Measurements from ENCODE around the gene POMC.
A peak's percentile ranks its signal among the peaks of the same experiment; 100 is the strongest.
"Not testable (repeated sequence)": the region's sequence is repeated elsewhere in the genome, so short reads cannot be mapped to it uniquely, and the experiment has no call there.

POMC gene

DNA sequence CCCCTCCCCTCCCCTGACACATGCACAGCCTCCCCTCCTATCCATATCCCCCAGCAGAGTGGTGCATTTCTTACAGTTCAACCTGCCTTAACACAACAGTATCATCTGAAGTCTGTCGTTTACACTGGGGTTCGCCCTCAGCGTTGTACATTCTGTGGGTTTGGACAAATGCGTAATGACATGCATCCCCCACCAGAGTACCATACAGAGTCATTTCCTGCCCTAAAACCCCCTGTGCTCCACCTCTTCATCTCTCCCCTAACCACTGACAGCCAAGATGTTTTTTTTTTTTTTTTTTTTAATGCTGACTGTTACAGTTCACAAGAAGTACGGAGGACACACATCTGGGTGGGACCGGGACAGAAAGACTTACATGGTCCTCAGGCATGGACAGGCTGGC, 22.6 kb downstream of the POMC start:
- 0 out of 2 replicates have a peak overlapping the region, but pooled peaks have one; percentile 35 for H2AFZ ChIP-seq (ENCODE audit: low read length)
- peak overlapping the region; percentile 2 for H3K9ac ChIP-seq (ENCODE audit: low read depth, low read length, poor library complexity, severe bottlenecking)
- no peak overlapping the region for H3K4me3 ChIP-seq (ENCODE audit: low read length, poor library complexity, severe bottlenecking)
- H3K4me1 ChIP-seq (ENCODE audit: insufficient read depth, low read length, poor library complexity, severe bottlenecking), result peaks cover 12% of the 10 kb centered on the region
- no peaks in the 10 kb centered on the region for H4K20me1 ChIP-seq (ENCODE audit: insufficient read depth, low read length, poor library complexity, severe bottlenecking)
- no peaks in the 10 kb centered on the region for H3F3A ChIP-seq (ENCODE audit: low read depth)
- H3K36me3 ChIP-seq (ENCODE audit: insufficient read depth, low read length), result no peaks in the 10 kb centered on the region
- H3K27me3 ChIP-seq (ENCODE audit: insufficient read depth, low read length, poor library complexity, severe bottlenecking), result no peaks in the 10 kb centered on the region
- H3K79me2 ChIP-seq (ENCODE audit: insufficient read depth, low read length), result no peaks in the 10 kb centered on the region
- H3K9me3 ChIP-seq (ENCODE audit: insufficient read depth, low read depth, low read length), result no peaks in the 10 kb centered on the region
- H3K4me2 ChIP-seq (ENCODE audit: low read depth, low read length, poor library complexity, severe bottlenecking), result peak overlapping the region; percentile 39
- TF ChIP-seq, protein P1, sequence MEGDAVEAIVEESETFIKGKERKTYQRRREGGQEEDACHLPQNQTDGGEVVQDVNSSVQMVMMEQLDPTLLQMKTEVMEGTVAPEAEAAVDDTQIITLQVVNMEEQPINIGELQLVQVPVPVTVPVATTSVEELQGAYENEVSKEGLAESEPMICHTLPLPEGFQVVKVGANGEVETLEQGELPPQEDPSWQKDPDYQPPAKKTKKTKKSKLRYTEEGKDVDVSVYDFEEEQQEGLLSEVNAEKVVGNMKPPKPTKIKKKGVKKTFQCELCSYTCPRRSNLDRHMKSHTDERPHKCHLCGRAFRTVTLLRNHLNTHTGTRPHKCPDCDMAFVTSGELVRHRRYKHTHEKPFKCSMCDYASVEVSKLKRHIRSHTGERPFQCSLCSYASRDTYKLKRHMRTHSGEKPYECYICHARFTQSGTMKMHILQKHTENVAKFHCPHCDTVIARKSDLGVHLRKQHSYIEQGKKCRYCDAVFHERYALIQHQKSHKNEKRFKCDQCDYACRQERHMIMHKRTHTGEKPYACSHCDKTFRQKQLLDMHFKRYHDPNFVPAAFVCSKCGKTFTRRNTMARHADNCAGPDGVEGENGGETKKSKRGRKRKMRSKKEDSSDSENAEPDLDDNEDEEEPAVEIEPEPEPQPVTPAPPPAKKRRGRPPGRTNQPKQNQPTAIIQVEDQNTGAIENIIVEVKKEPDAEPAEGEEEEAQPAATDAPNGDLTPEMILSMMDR (conservative IDR thresholded peaks at IDR 0.05; ENCODE audit: low read length), result no peak
- TF ChIP-seq EZH2phosphoT487 (IDR thresholded peaks at IDR 0.05; ENCODE audit: borderline replicate concordance), result no peak
- no peaks in the 10 kb centered on the region for H3K9me2 ChIP-seq (replicated peaks; ENCODE audit: low read depth, low read length)

DNA sequence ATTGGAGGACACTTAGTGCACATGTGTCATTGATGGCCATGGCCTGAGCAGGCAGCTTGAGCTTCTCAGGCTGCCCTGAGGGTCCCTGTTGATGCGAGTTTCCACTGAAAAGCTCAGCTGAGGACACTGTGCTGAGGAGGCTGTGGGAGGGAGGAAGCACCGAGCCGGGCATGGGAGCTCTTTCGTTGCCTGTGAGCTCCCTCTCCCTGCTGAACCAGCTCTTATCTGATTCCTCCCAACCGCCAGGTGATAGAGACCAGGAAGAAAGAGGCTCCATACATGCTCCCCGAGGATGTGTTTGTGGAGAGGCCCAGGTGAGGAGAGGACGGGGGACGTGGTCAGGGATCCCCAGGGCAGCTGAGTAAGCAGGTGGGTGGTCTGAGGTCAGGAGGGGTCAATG, 27.3 kb downstream of the POMC start:
- H4K20me1 ChIP-seq (ENCODE audit: insufficient read depth, low read length, poor library complexity, severe bottlenecking), result no peaks in the 10 kb centered on the region
- no peak for TF ChIP-seq EZH2phosphoT487 (IDR thresholded peaks at IDR 0.05; ENCODE audit: borderline replicate concordance)
- TF ChIP-seq, protein P1 (conservative IDR thresholded peaks at IDR 0.05; ENCODE audit: low read length), result no peak
- H3K9ac ChIP-seq (ENCODE audit: low read depth, low read length, poor library complexity, severe bottlenecking), result no peak overlapping the region
- no peaks in the 10 kb centered on the region for H3F3A ChIP-seq (ENCODE audit: low read depth)
- H2AFZ ChIP-seq (ENCODE audit: low read length), result no peak overlapping the region
- H3K4me1 ChIP-seq (ENCODE audit: insufficient read depth, low read length, poor library complexity, severe bottlenecking), result peaks cover 5% of the 10 kb centered on the region
- no peaks in the 10 kb centered on the region for H3K9me2 ChIP-seq (replicated peaks; ENCODE audit: low read depth, low read length)
- no peaks in the 10 kb centered on the region for H3K9me3 ChIP-seq (ENCODE audit: insufficient read depth, low read depth, low read length)
- H3K4me3 ChIP-seq (ENCODE audit: low read length, poor library complexity, severe bottlenecking), result no peak overlapping the region
- H3K27me3 ChIP-seq (ENCODE audit: insufficient read depth, low read length, poor library complexity, severe bottlenecking), result no peaks in the 10 kb centered on the region
- H3K4me2 ChIP-seq (ENCODE audit: low read depth, low read length, poor library complexity, severe bottlenecking), result no peak overlapping the region
- H3K36me3 ChIP-seq (ENCODE audit: insufficient read depth, low read length), result no peaks in the 10 kb centered on the region
- H3K79me2 ChIP-seq (ENCODE audit: insufficient read depth, low read length), result no peaks in the 10 kb centered on the region

DNA sequence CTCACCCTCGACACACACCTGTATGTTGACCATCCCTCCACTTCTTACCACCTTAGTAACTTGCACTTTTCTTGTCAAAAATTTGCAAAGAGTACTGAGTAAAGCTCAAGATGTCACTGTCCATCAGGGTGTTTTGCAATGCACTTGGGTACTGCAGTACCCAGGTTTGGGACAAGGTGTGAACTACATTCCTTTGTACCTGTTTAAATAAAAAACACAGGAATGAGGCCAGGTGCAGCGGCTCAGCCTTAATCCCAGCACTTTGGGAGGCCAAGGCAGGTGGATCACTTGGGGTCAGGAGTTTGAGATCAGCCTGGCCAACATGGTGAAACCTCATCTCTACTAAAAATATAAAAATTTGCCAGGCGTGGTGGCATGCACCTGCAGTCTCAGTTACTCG, 27.8 kb downstream of the POMC start:
- not testable (repeated sequence) for H3K4me3 ChIP-seq (ENCODE audit: low read length, poor library complexity, severe bottlenecking); H3K4me2 ChIP-seq (ENCODE audit: low read depth, low read length, poor library complexity, severe bottlenecking); H3K9me2 ChIP-seq (replicated peaks; ENCODE audit: low read depth, low read length); H3K9ac ChIP-seq (ENCODE audit: low read depth, low read length, poor library complexity, severe bottlenecking); H2AFZ ChIP-seq (ENCODE audit: low read length); H3F3A ChIP-seq (ENCODE audit: low read depth); H3K9me3 ChIP-seq (ENCODE audit: insufficient read depth, low read depth, low read length); H3K79me2 ChIP-seq (ENCODE audit: insufficient read depth, low read length); H4K20me1 ChIP-seq (ENCODE audit: insufficient read depth, low read length, poor library complexity, severe bottlenecking); H3K27me3 ChIP-seq (ENCODE audit: insufficient read depth, low read length, poor library complexity, severe bottlenecking); H3K36me3 ChIP-seq (ENCODE audit: insufficient read depth, low read length); H3K4me1 ChIP-seq (ENCODE audit: insufficient read depth, low read length, poor library complexity, severe bottlenecking)

DNA sequence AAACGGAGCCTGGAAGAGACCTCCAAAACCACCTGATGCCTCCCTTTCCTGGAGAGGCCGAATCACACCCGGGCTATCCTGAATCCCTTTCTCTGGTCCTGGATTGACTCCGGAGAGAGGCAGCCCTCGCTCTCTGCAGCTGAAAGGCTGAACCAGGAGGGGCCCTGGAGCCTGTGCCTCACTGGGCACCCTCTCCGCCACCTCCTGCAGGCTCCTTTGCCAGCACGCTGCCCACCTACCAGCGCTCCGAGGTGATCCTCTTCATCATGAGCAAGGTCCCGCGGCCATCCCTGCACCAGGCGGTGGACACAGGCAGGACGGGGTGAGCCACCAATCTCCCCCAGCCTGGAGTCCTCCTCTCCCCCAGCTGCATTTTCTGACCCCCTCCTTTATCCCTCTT, 35.7 kb downstream of the POMC start:
- Histone ChIP-seq H3F3A (ENCODE audit: low read depth) (no peaks in the 10 kb centered on the region), H3K9ac (ENCODE audit: low read depth, low read length, poor library complexity, severe bottlenecking) (no peak overlapping the region), H4K20me1 (ENCODE audit: insufficient read depth, low read length, poor library complexity, severe bottlenecking) (no peaks in the 10 kb centered on the region), H3K9me3 (ENCODE audit: insufficient read depth, low read depth, low read length) (no peaks in the 10 kb centered on the region), H3K9me2 (replicated peaks; ENCODE audit: low read depth, low read length) (no peaks in the 10 kb centered on the region), H3K4me2 (ENCODE audit: low read depth, low read length, poor library complexity, severe bottlenecking) (no peak overlapping the region), H3K79me2 (ENCODE audit: insufficient read depth, low read length) (no peaks in the 10 kb centered on the region), H3K36me3 (ENCODE audit: insufficient read depth, low read length) (no peaks in the 10 kb centered on the region), H3K27me3 (ENCODE audit: insufficient read depth, low read length, poor library complexity, severe bottlenecking) (no peaks in the 10 kb centered on the region), H3K4me3 (ENCODE audit: low read length, poor library complexity, severe bottlenecking) (no peak overlapping the region), H2AFZ (ENCODE audit: low read length) (no peak overlapping the region), H3K4me1 (ENCODE audit: insufficient read depth, low read length, poor library complexity, severe bottlenecking) (no peaks in the 10 kb centered on the region)
- TF ChIP-seq, protein P1 (conservative IDR thresholded peaks at IDR 0.05; ENCODE audit: low read length), result no peak
- no peak for TF ChIP-seq EZH2phosphoT487 (IDR thresholded peaks at IDR 0.05; ENCODE audit: borderline replicate concordance)

All from Loucy (cell line).